ENCODE results near the gene STAT3.

The STAT3 gene

DNA sequence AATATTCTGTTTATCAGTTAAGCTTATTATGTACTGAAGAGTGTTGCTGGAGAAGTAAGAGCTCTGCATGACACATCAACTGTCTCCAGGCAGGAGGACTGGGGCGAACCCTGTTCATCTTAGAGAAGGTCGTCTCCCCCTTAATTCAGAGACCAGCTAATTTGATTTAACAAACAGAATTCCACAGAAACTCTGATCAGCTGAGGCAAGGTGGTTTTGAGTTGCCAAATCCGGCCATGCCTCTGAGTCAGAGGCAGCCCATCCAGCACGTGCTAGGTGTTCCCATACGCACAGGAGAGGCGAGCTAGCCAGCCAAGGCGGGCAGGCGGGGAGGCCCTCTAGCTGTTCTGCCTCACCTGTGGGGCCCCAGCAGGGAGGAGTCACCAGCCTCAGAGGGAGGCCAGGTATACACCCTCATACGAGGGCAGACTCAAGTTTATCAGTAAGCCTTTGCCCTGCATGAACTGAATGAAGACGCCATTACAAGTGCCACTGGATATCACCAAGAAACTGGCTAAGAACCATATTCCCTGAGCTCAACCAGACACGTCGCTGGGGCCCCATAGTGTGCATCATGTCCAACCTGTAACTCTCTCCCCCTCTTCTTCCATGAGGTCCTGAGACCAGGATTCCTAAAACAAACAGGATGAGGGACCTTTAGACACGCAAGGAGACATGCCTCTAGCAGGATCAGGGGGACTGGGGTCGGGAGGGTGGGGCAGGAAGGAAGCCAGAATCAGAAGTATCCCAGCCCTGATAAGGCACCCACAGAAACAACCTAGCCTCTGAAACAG is 74.3 kb downstream of the STAT3 start:
- no peak overlapping the region for H3K4me3 ChIP-seq (ENCODE audit: control insufficient read depth, low read depth, low read length)
- no peak for DNase-seq (ENCODE audit: low read depth)
- TF ChIP-seq, protein P1, sequence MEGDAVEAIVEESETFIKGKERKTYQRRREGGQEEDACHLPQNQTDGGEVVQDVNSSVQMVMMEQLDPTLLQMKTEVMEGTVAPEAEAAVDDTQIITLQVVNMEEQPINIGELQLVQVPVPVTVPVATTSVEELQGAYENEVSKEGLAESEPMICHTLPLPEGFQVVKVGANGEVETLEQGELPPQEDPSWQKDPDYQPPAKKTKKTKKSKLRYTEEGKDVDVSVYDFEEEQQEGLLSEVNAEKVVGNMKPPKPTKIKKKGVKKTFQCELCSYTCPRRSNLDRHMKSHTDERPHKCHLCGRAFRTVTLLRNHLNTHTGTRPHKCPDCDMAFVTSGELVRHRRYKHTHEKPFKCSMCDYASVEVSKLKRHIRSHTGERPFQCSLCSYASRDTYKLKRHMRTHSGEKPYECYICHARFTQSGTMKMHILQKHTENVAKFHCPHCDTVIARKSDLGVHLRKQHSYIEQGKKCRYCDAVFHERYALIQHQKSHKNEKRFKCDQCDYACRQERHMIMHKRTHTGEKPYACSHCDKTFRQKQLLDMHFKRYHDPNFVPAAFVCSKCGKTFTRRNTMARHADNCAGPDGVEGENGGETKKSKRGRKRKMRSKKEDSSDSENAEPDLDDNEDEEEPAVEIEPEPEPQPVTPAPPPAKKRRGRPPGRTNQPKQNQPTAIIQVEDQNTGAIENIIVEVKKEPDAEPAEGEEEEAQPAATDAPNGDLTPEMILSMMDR (IDR thresholded peaks at IDR 0.05; ENCODE audit: control insufficient read depth, insufficient read depth, low read depth, low read length, missing control alignments) = no peak

DNA sequence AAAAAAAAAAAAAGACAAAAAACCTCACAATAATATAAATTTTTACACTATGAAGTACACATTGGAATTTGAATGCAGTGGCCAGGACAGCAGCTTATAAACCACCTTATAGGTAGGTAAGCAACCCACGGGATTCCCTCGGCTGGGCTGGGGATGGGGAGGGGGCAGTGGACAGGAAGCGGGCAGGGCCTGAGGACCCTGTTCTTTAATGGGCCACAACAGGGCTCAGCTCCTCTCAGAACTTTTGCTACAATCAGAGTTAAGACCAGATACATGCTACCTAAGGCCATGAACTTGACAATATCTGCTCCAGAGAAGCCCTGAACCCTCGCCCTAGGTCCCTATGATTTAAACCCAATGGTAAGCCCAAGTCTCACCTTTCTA is 74.9 kb downstream of the STAT3 start:
- TF ChIP-seq, protein P1 (IDR thresholded peaks at IDR 0.05; ENCODE audit: control insufficient read depth, insufficient read depth, low read depth, low read length, missing control alignments) = no peak
- DNase-seq (ENCODE audit: low read depth) = no peak
- no peak overlapping the region for H3K4me3 ChIP-seq (ENCODE audit: control insufficient read depth, low read depth, low read length)

DNA sequence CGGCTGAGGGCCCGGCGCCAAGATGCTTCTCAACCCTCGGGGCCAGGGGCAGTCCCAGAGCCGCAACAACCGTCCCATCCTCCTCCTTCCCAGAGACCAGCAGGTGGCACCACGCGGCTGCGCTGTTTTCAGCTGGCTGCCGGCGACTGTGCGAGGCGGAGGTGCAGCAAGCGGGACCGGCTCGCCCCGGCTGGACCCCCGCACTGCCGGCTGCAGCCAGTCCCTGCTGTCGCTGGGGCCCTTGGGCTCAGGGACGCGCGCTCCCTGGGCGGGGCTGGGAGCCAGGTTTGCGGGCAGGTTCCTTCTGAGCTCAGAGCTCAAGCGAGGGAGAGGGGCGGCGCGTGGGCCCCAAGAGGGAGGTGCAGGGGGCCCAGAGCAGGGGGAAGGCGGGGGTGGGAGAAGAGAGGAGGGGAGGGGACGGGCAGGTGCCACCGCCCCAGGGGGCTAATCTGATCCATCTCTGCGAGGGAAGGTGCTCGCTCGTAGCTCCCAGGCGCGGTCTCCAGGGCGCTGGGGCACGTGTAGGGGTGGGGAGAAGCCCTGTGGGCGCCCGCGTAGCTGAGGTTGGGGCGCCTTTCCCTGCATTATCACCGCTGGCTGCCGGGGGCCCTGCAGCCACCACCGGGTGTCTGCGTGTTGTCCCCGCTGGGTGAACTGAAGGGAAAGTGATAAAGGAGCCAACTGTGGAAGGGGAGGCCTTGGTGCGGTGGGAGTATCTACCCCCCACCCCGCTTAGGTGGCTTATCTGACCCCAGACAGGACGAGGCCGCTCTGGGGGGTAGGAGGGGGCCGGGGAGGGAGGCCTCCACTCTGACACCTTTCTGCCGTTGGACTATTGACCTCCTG is 75.7 kb downstream of the STAT3 start:
- H3K4me3 ChIP-seq (ENCODE audit: control insufficient read depth, low read depth, low read length) = no peak overlapping the region
- no peak for DNase-seq (ENCODE audit: low read depth)
- TF ChIP-seq, protein P1 (IDR thresholded peaks at IDR 0.05; ENCODE audit: control insufficient read depth, insufficient read depth, low read depth, low read length, missing control alignments) = peak; percentile 72

DNA sequence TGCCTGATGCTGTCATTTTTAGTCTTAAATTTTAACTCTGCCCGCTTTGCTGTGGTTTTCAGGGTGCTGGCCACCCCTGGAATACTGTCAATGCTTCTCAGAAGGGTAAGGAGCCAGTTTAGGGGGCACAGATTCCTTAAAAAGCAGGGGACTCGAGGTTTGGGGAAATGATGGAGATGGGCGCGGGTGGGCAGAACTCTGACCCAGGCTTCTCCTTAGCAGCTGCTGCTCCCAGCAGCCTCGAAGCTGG is 76.3 kb downstream of the STAT3 start:
- H3K4me3 ChIP-seq (ENCODE audit: control insufficient read depth, low read depth, low read length) = no peak overlapping the region
- no peak for DNase-seq (ENCODE audit: low read depth)
- TF ChIP-seq, protein P1 (IDR thresholded peaks at IDR 0.05; ENCODE audit: control insufficient read depth, insufficient read depth, low read depth, low read length, missing control alignments) = no peak

DNA sequence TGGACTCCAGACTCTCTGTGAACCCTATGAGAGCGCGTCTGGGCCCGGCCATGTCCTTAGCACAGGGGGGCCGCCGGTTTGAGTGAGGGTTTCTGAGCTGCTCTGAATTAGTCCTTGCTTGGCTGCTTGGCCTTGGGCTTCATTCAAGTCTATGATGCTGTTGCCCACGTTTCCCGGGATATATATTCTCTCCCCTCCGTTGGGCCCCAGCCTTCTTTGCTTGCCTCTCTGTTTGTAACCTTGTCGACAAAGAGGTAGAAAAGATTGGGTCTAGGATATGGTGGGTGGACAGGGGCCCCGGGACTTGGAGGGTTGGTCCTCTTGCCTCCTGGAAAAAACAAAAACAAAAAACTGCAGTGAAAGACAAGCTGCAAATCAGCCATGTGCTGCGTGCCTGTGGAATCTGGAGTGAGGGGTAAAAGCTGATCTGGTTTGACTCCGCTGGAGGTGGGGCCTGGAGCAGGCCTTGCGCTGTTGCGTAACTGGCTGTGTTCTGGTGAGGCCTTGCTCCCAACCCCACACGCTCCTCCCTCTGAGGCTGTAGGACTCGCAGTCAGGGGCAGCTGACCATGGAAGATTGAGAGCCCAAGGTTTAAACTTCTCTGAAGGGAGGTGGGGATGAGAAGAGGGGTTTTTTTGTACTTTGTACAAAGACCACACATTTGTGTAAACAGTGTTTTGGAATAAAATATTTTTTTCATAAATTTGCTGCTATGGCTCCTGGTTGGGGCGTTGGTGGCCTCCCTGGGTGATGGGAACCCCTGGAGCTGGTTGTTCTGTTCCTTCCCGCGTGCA is 76.8 kb downstream of the STAT3 start:
- no peak overlapping the region for H3K4me3 ChIP-seq (ENCODE audit: control insufficient read depth, low read depth, low read length)
- TF ChIP-seq, protein P1 (IDR thresholded peaks at IDR 0.05; ENCODE audit: control insufficient read depth, insufficient read depth, low read depth, low read length, missing control alignments) = no peak
- DNase-seq (ENCODE audit: low read depth) = peak; percentile 63

DNA sequence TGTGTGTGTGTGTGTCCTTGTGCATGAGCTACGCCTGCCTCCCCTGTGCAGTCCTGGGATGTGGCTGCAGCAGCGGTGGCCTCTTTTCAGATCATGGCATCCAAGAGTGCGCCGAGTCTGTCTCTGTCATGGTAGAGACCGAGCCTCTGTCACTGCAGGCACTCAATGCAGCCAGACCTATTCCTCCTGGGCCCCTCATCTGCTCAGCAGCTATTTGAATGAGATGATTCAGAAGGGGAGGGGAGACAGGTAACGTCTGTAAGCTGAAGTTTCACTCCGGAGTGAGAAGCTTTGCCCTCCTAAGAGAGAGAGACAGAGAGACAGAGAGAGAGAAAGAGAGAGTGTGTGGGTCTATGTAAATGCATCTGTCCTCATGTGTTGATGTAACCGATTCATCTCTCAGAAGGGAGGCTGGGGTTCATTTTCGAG is 77.4 kb downstream of the STAT3 start:
- no peak overlapping the region for H3K4me3 ChIP-seq (ENCODE audit: control insufficient read depth, low read depth, low read length)
- no peak for DNase-seq (ENCODE audit: low read depth)
- TF ChIP-seq, protein P1 (IDR thresholded peaks at IDR 0.05; ENCODE audit: control insufficient read depth, insufficient read depth, low read depth, low read length, missing control alignments) = no peak

All from AG09309 (cell line).